Liver (tissue), 3 donors: ENCODE results near the gene IFIT1B.

Experiments
- EGR1 ChIP-seq, 2 donors: IDR thresholded peaks; 2 replicates each; pipeline ENCODE4 v1.6.1; 2016 to 2018; ENCODE audit warnings: antibody characterized with exemption in 2 of 2, low read depth in 2 of 2
- GABPA ChIP-seq, 2 donors: IDR thresholded peaks in 1 of 2; conservative IDR thresholded peaks in 1 of 2; 2 replicates each; pipeline ENCODE4 v1.6.1; 2016; ENCODE audit warnings: antibody characterized with exemption in 2 of 2, mild to moderate bottlenecking in 1 of 2, moderate library complexity in 1 of 2
- JUND ChIP-seq, 2 donors: IDR thresholded peaks; 2 replicates each; pipeline ENCODE4 v1.6.1; 2016; ENCODE audit warnings: antibody characterized with exemption in 2 of 2
- RAD21 ChIP-seq, 2 donors: IDR thresholded peaks; 2 replicates each; pipeline ENCODE4 v1.6.1; 2016; ENCODE audit warnings: antibody characterized with exemption in 2 of 2, mild to moderate bottlenecking in 2 of 2
- RXRA ChIP-seq, 2 donors: IDR thresholded peaks; 2 replicates each; pipeline ENCODE4 v1.6.1; 2017 to 2018; ENCODE audit warnings: antibody characterized with exemption in 2 of 2, mild to moderate bottlenecking in 1 of 2
- SP1 ChIP-seq: IDR thresholded peaks from 2 replicates; pipeline ENCODE4 v1.6.1; 2018; ENCODE audit warnings: antibody characterized with exemption, mild to moderate bottlenecking
- TAF1 ChIP-seq: conservative IDR thresholded peaks from 2 replicates; pipeline ENCODE4 v1.6.1; 2016; ENCODE audit warnings: antibody characterized with exemption, mild to moderate bottlenecking
- YY1 ChIP-seq: IDR thresholded peaks from 2 replicates; pipeline ENCODE4 v1.6.1; 2016; ENCODE audit warnings: antibody characterized with exemption, mild to moderate bottlenecking
- TF ChIP-seq, protein P1 (sequence below): fragments of 150-350 bp; IDR thresholded peaks from 2 replicates; pipeline ENCODE4 v1.5.1; 2017; ENCODE audit warnings: improper control_type of control experiment, low read depth, low read length; ENCODE audit not compliant: missing input control
- TF ChIP-seq, protein P2 (sequence below): IDR thresholded peaks from 2 replicates; pipeline ENCODE4 v1.6.1; 2016; ENCODE audit warnings: antibody characterized with exemption, mild to moderate bottlenecking
- TF ChIP-seq, protein P3 (sequence below): IDR thresholded peaks from 2 replicates; pipeline ENCODE4 v1.6.1; 2016; ENCODE audit warnings: antibody characterized with exemption
- TF ChIP-seq, protein P4 (sequence below): IDR thresholded peaks from 2 replicates; pipeline ENCODE4 v1.6.1; 2016; ENCODE audit warnings: antibody characterized with exemption
- TF ChIP-seq, protein P5 (sequence below): IDR thresholded peaks from 2 replicates; pipeline ENCODE4 v1.6.1; 2016; ENCODE audit warnings: antibody characterized with exemption
- donor health status: healthy.
- donor health status: healthy.

DNA sequence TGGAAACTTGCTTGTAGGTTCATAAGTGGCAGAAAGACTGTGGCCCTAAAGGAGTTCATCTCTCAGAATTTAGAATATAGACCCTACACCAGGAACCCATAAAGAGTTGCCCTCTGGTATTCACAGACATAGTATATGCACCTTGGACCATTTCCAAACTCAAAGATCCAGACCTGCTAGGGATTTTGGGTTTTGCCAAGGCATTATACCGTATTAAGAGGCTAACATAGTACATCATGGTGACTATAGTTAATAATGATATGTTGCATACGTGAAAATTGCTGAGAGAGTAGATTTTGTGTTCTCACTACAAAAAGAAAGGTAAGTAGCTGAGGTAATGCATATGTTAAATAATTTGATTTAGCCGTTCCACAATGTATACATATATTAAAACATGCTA, 36.2 kb upstream of the IFIT1B start:
- TF ChIP-seq, protein P1, sequence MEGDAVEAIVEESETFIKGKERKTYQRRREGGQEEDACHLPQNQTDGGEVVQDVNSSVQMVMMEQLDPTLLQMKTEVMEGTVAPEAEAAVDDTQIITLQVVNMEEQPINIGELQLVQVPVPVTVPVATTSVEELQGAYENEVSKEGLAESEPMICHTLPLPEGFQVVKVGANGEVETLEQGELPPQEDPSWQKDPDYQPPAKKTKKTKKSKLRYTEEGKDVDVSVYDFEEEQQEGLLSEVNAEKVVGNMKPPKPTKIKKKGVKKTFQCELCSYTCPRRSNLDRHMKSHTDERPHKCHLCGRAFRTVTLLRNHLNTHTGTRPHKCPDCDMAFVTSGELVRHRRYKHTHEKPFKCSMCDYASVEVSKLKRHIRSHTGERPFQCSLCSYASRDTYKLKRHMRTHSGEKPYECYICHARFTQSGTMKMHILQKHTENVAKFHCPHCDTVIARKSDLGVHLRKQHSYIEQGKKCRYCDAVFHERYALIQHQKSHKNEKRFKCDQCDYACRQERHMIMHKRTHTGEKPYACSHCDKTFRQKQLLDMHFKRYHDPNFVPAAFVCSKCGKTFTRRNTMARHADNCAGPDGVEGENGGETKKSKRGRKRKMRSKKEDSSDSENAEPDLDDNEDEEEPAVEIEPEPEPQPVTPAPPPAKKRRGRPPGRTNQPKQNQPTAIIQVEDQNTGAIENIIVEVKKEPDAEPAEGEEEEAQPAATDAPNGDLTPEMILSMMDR: no peak
- TF ChIP-seq, protein P2, sequence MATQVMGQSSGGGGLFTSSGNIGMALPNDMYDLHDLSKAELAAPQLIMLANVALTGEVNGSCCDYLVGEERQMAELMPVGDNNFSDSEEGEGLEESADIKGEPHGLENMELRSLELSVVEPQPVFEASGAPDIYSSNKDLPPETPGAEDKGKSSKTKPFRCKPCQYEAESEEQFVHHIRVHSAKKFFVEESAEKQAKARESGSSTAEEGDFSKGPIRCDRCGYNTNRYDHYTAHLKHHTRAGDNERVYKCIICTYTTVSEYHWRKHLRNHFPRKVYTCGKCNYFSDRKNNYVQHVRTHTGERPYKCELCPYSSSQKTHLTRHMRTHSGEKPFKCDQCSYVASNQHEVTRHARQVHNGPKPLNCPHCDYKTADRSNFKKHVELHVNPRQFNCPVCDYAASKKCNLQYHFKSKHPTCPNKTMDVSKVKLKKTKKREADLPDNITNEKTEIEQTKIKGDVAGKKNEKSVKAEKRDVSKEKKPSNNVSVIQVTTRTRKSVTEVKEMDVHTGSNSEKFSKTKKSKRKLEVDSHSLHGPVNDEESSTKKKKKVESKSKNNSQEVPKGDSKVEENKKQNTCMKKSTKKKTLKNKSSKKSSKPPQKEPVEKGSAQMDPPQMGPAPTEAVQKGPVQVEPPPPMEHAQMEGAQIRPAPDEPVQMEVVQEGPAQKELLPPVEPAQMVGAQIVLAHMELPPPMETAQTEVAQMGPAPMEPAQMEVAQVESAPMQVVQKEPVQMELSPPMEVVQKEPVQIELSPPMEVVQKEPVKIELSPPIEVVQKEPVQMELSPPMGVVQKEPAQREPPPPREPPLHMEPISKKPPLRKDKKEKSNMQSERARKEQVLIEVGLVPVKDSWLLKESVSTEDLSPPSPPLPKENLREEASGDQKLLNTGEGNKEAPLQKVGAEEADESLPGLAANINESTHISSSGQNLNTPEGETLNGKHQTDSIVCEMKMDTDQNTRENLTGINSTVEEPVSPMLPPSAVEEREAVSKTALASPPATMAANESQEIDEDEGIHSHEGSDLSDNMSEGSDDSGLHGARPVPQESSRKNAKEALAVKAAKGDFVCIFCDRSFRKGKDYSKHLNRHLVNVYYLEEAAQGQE: no peak
- TF ChIP-seq GABPA (IDR thresholded peaks at IDR 0.05 in 1 of 2, conservative IDR thresholded peaks at IDR 0.05 in 1 of 2) (no peak), RXRA (IDR thresholded peaks at IDR 0.05) (no peak), SP1 (no peak), TAF1 (no peak), JUND (IDR thresholded peaks at IDR 0.05) (no peak), EGR1 (IDR thresholded peaks at IDR 0.05; ENCODE audit: low read depth in 2 of 2) (no peak), RAD21 (IDR thresholded peaks at IDR 0.05) (no peak), YY1 (no peak)
- TF ChIP-seq, protein P3, sequence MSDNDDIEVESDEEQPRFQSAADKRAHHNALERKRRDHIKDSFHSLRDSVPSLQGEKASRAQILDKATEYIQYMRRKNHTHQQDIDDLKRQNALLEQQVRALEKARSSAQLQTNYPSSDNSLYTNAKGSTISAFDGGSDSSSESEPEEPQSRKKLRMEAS: no peak
- TF ChIP-seq, protein P4, sequence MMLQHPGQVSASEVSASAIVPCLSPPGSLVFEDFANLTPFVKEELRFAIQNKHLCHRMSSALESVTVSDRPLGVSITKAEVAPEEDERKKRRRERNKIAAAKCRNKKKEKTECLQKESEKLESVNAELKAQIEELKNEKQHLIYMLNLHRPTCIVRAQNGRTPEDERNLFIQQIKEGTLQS: no peak
- TF ChIP-seq, protein P5, sequence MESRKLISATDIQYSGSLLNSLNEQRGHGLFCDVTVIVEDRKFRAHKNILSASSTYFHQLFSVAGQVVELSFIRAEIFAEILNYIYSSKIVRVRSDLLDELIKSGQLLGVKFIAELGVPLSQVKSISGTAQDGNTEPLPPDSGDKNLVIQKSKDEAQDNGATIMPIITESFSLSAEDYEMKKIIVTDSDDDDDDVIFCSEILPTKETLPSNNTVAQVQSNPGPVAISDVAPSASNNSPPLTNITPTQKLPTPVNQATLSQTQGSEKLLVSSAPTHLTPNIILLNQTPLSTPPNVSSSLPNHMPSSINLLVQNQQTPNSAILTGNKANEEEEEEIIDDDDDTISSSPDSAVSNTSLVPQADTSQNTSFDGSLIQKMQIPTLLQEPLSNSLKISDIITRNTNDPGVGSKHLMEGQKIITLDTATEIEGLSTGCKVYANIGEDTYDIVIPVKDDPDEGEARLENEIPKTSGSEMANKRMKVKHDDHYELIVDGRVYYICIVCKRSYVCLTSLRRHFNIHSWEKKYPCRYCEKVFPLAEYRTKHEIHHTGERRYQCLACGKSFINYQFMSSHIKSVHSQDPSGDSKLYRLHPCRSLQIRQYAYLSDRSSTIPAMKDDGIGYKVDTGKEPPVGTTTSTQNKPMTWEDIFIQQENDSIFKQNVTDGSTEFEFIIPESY: no peak
